Ecto neural progenitor cell (in vitro differentiated cells): ENCODE measurements around the gene PGRMC1.
A peak's percentile ranks its signal among the peaks of the same experiment; 100 is the strongest.
"Not testable (repeated sequence)": the region's sequence is repeated elsewhere in the genome, so short reads cannot be mapped to it uniquely, and the experiment has no call there.

ENCODE experiments used
- DNase-seq: peaks from one replicate; pipeline ENCODE4 v3.0.0-alpha.2; 2018; ENCODE audit warnings: low spot score

The PGRMC1 gene

DNA sequence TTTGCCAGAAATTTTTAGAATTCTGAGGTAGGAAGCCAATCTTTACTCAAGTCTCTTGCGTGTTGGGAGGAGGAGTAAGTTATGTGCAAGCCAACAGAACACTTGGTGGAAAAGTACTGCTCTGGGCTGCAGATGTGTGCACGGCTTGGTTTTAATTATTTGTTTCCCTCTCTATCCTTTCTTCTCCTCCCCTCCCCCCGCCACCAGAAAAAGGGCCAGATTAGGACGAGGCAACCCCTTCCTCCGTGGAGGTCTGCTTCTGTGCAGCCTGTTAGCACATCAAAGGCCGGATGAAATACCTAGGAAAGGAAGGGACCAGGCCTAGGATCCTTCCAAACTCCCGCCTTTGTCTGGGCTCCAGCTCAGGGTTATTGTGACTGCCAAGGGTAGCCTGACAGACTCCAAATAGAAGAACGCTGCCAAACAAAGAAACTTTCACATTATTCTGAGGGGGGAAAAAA, 1.0 kb upstream of the PGRMC1 start:
- no peak for DNase-seq

DNA sequence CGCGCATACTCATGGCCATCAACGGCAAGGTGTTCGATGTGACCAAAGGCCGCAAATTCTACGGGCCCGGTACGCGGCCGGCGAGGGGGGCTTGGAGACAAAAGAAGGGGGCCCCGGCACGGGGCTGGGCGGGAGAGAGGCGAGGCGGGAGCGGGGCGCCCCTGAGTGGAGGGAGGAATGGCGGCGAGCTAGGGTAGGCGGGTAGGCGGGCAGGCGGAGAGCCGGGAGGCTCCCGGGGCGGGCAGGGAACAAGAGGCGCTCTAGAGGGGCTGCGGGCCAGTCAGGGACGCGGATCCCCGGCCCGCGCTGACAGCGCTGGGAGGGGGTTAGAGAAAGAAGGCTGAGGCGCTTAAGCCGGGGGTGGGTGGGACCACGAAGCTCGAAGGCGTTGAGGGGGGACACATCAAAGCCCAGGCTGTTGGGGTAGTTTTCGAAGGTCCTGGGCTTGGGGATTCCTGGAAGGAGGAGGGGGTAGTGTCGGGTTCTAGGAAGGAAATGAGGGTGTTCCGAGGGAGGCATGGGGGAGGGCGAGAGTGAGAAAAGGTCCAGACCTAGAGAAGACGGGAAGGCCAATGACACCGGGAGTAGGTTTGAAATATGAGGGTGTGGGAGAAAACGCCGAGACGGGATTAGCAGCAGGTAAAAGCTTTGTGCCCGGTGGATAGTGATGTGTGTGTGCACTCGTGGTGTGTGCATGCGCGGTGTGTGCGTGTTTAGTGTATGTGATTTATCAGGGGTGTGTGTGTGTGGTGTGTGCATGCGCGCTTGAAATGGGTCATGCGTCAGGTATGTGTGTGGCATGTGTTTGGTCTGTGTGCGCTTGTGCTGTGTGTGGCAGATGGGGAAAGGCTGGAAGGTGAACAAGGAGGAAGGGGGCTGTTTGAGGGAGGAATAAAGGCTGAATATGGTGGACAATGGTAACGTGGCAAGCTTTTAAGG, 807 bp downstream of the PGRMC1 start:
- peak; percentile 54 for DNase-seq

DNA sequence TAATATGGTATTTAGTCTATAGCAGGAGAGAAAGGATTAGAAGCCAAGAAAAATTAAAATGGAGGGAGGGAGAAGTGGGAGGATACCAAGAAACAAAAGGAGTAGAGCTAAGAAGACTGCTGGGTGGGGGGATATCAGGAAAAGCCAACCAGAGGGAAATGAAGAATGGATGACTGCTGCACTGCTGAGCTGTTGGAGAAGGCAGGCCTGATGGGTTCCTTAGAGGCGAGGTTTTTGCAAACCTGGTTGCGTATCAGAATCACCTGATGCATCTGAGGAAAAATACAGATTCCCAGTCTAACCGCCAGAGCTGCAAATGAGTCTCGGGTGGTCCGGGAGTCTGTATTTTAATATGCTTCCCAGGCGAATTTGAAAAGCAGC, 1.5 kb downstream of the PGRMC1 start:
- DNase-seq: no peak

DNA sequence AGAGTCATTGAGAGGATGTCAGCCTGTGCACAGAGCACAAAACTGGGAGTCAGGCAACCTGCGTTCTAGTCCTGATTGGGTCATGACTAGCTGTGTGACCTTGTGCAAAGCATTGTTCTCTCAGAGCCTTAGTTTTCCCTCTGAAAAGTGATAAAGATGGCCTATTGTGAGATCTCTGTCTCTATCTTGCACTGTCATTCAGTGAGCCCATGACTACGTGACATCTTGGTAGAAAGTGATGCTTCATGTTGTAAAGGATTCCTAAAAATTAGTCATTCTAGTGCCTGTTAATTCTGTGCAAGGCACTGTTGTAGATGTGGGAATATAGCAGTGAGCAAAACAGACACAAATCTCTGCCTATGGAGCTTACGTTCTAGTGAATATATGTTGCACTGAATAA, 2.5 kb downstream of the PGRMC1 start:
- DNase-seq: no peak

DNA sequence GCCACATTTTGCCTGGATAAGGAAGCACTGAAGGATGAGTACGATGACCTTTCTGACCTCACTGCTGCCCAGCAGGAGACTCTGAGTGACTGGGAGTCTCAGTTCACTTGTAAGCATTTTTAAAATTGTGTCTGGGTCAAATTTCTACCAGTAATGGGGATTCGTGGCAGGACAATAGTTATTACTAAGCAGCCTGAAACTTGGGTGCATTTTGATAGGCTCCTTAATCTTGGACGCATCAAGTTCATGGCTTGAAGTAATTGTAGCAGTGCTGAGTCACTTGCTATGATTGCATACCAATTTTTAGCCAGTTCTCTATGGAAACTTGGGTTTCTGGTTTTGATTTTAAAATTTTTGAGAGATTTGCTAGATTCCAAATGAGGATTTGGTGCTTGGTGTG, 4.3 kb downstream of the PGRMC1 start:
- DNase-seq: no peak

DNA sequence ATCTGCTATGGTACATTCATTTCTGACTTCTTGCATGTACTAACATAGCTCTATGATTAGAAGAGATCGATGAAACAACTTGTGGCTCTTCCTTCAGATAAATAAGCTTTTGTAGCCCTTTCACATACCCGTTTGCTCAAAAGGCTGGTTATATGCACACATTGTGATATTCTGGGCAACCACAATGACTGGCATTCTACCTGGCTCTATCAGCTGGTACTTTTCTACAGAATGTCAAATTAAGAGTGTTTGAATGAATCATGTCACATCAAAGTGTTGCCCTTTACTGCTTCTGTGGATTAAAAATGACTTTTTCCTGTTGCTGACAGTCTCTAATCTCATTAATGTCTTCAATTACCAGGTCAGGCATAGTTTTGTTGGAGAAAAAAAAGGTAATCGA, 11.6 kb downstream of the PGRMC1 start:
- no peak for DNase-seq

DNA sequence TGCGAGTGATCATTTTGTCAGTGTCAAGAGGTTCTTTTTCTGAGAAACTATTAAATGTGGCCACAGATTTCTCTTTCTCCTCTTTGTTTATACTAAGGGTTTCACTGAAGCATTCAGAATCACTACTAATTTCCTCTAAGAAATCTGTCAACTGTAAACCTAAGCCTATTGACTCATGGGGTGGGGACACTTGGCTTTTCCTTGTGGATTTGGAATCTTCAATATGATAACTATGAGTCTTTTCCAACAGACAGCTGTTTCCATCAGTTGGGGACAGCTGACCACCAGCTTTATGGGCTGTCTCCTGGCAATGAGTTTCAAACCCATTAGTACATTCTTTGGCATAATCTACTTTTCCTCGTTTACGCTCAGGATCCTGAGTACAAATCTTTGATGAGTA, 13.8 kb downstream of the PGRMC1 start:
- DNase-seq: no peak

DNA sequence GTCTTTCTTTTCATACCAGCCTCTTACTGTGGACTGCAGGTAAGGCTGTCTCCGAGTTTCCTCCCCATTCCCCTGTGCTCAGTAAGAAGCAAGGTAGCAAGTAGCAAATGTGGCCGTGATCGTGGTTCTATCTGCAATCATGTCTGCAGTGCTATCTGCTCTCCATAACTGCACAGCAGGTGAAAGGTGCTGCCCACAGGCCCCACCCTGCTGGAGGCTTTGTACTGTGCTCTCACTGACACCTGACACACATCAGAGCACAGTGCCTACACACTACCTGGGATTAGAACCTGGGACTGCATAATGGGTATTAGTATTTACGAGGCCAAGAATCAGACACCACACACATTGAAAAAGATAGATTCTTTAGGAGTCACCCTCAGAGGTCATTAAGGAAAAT, 15.3 kb downstream of the PGRMC1 start:
- no peak for DNase-seq

DNA sequence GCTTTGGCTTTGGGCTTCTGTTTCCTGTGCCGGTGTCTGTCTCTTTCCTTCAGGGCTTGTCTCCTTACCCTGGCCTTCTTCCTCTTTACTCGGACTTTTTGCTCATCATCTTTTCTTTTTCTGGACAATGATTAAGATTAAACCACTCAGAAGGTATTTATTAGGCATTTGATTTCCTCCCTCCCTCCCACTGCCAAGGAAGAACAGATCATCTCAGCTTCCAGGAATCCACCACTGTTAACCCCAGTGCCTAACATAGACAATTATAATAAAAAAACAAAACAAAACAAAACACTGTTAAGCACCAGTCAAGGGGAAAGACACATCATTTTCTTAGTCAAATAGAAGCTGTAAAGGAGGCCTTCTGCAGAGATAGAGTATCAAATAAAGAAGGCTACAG, 16.6 kb downstream of the PGRMC1 start:
- no peak for DNase-seq

DNA sequence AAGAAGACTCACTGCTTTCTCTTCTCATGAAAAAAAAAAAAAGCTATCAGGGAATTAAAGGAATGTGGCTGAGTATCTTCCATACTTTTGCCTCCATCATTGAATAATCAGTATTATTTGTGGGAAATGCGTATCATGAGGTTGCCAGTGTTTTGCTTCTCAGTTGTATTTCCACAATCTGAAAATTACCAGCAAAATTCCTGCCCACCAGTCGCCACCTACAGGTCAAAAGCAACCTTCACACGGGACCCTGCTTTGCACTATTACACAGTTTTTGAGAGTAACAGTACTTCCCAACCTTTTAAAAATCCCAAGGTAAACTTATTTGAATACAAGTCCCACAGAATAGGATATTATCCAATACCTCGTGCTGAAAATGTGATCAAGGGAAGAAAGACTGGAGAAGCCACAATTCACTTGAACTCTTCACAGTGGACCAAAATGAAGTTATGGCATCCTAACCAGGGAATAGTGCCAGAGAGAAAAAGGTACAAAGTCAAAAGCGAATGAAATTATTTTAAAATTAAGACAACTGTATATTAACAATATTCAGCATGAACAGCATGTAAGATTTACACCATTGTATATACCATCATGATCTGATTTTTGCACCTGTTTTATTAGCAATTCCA, 30.4 kb downstream of the PGRMC1 start:
- DNase-seq: no peak

DNA sequence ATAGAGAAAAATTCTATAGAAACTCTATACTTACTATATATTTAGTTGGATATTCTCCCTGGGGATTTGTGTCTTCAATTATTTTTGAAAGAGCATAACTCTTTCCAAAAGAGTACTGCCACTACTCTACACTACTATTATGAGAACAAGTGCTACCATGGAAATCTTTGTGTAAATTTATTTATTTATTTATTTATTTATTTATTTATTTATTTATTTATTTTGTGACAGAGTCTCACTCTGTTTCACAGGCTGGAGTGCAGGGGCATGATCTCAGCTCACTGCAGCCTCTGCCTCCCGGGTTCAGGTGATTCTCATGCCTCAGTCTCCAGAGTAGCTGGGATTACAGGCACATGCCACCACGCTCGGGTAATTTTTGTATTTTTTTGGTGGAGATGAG, 31.0 kb downstream of the PGRMC1 start:
- DNase-seq: not testable (repeated sequence)

DNA sequence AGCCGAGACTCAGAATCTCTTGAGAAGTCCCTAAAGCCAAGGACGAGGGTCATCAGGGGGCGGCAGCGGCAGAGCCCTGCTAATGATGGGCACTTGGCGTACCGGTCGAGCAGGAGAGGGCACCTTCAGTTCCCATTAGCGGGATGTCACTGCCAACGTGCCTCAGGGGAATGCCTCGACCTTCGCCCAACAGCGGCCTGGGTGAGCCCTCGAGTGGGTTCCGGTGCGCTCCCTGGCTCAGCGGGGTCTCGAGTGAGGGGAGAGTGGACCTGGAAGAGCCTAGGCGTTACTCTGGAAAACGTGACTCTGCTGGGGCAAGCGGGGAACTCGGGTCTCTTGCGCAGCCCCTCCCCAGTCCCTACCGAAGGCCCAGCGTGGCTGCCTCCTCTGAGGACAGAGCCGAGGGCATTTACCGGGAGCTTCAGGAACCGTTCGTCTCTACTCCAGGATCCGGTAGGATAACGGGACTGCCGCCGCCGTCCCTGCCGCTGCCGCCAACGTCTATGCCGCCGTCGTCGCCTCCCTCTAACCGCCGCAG, 36.9 kb downstream of the PGRMC1 start:
- no peak for DNase-seq

DNA sequence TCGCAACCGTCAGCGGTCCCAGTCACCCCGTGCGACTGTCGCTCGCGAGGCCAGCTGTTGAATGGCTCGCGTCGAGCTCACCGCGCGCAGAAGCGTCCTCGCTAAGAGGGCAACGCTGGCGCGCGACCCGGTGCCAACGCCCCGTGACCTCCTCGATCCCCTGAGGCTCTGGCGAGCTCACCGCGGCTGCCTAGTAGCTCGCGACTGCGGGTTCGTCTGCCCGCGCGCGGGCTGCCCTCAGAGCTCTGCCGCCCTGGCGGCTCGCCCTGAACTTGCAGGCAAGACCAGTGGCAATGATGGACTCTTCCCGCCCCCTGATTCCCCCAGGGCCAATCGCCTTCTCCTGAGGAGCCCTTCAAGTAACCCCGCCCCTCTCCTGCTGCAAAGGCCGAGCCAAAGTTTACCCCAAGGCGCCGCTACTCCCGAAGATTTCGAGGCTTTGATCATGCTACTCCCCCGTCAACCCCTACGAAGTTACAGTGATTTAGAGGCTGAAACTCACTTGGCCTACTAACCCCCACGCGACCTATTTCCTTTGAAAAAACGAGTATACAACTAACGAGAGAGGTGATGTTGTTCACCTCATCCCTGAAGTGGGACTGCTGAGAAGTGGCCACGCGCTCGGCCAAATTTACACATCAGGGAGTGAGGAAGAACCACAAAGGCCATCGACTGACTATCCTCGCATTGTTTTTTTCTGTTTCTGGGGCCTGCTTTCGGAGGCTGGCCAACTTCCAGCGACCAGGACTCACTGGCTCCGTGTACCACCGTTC, 37.5 kb downstream of the PGRMC1 start:
- peak; percentile 79 for DNase-seq

DNA sequence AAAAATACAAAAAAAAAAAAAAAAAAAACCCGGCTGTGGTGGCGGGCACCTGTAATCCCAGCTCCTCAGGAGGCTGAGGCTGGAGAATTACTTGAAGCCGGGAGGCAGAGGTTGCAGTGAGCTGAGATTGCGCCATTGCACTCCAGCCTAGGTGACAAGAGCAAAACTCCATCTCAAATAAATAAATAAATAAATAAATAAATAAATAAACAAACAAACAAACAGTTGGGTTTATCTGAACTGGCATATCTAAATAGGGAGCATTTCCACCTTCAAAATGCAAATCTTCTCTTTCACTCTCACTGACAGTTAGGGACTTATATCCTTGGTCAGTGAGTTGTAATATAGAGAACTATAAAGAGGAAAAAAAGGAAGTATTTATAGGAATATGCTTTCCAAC, 46.3 kb downstream of the PGRMC1 start:
- not testable (repeated sequence) for DNase-seq

DNA sequence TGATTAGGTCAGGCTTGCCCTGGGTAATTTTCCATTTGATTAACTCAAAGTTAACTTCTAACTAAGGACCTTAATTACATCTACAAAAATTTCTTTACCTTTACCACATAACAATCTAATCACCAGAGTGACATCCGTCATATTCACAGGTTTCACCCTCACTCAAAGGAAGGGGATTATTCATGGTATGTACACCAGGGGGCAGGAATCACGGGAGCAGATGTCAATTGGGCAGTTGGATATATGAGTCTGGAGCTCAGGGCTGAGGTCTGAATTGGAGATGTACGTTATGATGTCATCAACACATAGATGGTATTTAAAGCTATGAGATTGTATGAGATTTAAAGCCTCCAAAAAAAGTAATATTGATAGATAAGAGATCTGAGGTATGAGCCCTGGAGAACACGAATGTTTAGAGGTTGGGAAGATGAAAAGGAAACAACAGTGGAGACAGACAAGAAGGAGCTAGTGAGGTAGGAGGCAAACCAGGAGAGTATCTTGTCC, 52.9 kb downstream of the PGRMC1 start:
- no peak for DNase-seq

DNA sequence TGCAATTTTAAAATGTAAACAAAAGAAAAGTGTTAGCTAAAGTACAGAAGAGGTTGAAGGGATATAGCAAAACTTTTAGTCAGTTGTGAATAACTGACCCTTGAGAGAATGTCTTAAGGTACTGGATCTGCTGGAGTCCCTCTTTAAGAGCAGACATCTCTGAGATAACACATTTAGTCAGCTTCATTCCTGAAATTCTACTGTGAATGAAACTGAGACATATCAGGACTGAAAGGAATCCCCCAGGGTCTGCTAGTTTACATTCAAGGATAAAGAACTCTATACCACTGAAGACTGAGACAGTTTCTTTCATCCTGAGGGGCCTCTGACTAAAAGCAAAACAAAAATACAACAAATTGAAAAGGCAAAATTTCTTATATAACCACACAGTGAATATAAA, 54.4 kb downstream of the PGRMC1 start:
- no peak for DNase-seq

DNA sequence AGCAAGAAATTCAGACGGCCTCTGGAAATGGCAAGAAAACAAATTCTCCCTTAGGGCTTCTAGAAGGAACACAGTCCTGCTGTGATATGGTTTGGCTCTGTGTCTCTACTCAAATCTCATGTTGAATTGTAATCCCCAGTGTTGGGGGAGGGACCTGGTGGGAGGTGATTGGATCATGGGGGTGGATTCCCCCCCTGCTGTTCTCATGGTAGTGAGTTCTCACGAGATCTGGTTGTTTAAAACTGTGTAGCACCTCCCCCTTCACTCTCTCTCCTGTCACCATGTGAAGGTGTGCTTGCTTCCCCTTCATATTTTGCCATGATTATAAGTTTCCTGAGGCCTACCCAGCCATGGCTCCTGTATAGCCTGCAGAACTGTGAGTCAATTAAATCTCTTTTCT, 55.2 kb downstream of the PGRMC1 start:
- not testable (repeated sequence) for DNase-seq

DNA sequence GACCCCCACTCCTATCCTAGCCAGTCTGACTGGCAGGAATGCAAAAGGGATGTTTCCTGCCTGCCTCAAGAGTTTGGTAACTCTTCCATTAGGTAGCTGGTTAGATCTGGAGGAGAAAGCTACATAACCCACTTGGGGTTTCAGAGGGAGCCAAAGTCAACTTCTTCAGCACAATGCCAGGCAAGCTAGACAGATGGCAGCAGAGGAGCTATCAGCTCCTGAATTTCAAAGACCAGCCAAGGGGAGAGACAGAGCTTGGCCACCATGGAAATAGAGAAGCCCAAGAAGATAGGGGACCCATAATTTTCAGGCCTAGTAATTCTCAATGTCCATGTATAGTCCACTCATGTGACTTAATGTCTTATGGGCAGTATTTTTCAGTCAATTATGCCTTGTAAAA, 56.4 kb downstream of the PGRMC1 start:
- DNase-seq: no peak
